Stomach (tissue), 4 donors: ENCODE data around the gene PCSK7.
"Not testable (repeated sequence)": the region's sequence is repeated elsewhere in the genome, so short reads cannot be mapped to it uniquely, and the experiment has no call there.

Source experiments
- CTCF ChIP-seq, 7 experiments: fragments of 450-650 bp in 4 of 7; fragments of 200-600 bp in 3 of 7; sonication (generic) in 3 of 7; IDR thresholded peaks; one replicate each; pipeline ENCODE4 v1.5.1; 2016 to 2019; ENCODE audit warnings: antibody characterized with exemption in 7 of 7, control low read depth in 2 of 7, mild to moderate bottlenecking in 1 of 7
- EP300 ChIP-seq: sonication (generic); formaldehyde crosslinking; IDR thresholded peaks from one replicate; pipeline ENCODE4 v1.6.1; 2017; ENCODE audit warnings: antibody characterized with exemption
- POLR2A ChIP-seq, 4 donors: fragments of 450-650 bp; IDR thresholded peaks; one replicate each; pipeline ENCODE4 v1.6.1; 2016; ENCODE audit warnings: antibody characterized with exemption in 4 of 4, control low read depth in 2 of 4, mild to moderate bottlenecking in 1 of 4, moderate library complexity in 1 of 4
- POLR2AphosphoS5 ChIP-seq, 3 donors: sonication (generic); formaldehyde crosslinking; IDR thresholded peaks; one replicate each; pipeline ENCODE4 v1.6.1; 2016; ENCODE audit warnings: antibody characterized with exemption in 3 of 3

- not testable (repeated sequence) for TF ChIP-seq CTCF (IDR thresholded peaks at IDR 0.05); POLR2A (IDR thresholded peaks at IDR 0.05); EP300; POLR2AphosphoS5 (IDR thresholded peaks at IDR 0.05)
Observed at GRCh38 chr11:117207481-117207880, 24.4 kb downstream of the PCSK7 start.
